Measurements from ENCODE around the gene BEGAIN. TPM values are rescaled to one million over a fixed set of nuclear protein-coding genes. Genes with fewer than 3 reads are reported as not detected.
A peak's percentile ranks its signal among the peaks of the same experiment; 100 is the strongest.

The BEGAIN gene
- total RNA-seq, 4 donors from 2014 or later: 0.25 to 2.2 (median 1.6) TPM

- TF ChIP-seq CTCF (IDR thresholded peaks at IDR 0.05): no peak
- TF ChIP-seq POLR2A (IDR thresholded peaks at IDR 0.05): no peak
- intact Hi-C loops (cut with DNase I; ENCODE audit: low total_unique reads): no loop called here
- 90% methylated on average over 12 of the region's 12 CpGs for WGBS, 2 donors
- DNase-seq (ENCODE audit: low spot score in 2 of 2): peak in 1 of 2 donors; percentile 79
- no peak overlapping the region for H3K4me3 ChIP-seq (ENCODE audit: low read depth, poor library complexity, severe bottlenecking)
These were observed 2.9 kb downstream of the BEGAIN start for GRCh38 chr14:100584056-100585031.

GRCh38 chr14:100583245-100583644 lies 4.0 kb downstream of the BEGAIN start:
- intact Hi-C loops (cut with DNase I; ENCODE audit: low total_unique reads): no loop called here
- DNase-seq (ENCODE audit: low spot score in 2 of 2): no peak
- H3K4me3 ChIP-seq (ENCODE audit: low read depth, poor library complexity, severe bottlenecking): no peak overlapping the region
- TF ChIP-seq POLR2A (IDR thresholded peaks at IDR 0.05) (no peak), CTCF (IDR thresholded peaks at IDR 0.05) (no peak)
- WGBS, 2 donors: 80 to 85% methylated on average over 2 of the region's 2 CpGs

- intact Hi-C loops (cut with DNase I; ENCODE audit: low total_unique reads): no loop called here
- 96 to 97% methylated on average over 16 of the region's 16 CpGs for WGBS, 2 donors
- DNase-seq (ENCODE audit: low spot score in 2 of 2): peak in 1 of 2 donors; percentile 70
- no peak for TF ChIP-seq CTCF (IDR thresholded peaks at IDR 0.05)
- no peak for TF ChIP-seq POLR2A (IDR thresholded peaks at IDR 0.05)
- H3K4me3 ChIP-seq (ENCODE audit: low read depth, poor library complexity, severe bottlenecking): no peak overlapping the region
These were observed 4.6 kb downstream of the BEGAIN start for GRCh38 chr14:100582496-100583165.

- DNase-seq (ENCODE audit: low spot score in 2 of 2): peak in 1 of 2 donors; percentile 79
- no peak for TF ChIP-seq CTCF (IDR thresholded peaks at IDR 0.05)
- TF ChIP-seq POLR2A (IDR thresholded peaks at IDR 0.05): no peak
- intact Hi-C loops (cut with DNase I; ENCODE audit: low total_unique reads): no loop called here
- 78 to 87% methylated on average over 28 of the region's 28 CpGs for WGBS, 2 donors
- no peak overlapping the region for H3K4me3 ChIP-seq (ENCODE audit: low read depth, poor library complexity, severe bottlenecking)
These were observed 5.7 kb downstream of the BEGAIN start for GRCh38 chr14:100581228-100582145.
